HepG2 (cell line): ENCODE measurements around the gene ITPK1. TPM values are rescaled to one million over a fixed set of nuclear protein-coding genes. Genes with fewer than 3 reads are reported as not detected.

Experiments
- CCDC6 ChIP-seq: sonication (generic); formaldehyde crosslinking; IDR thresholded peaks from 2 replicates; pipeline ENCODE4 v1.8.1; 2022; ENCODE audit warnings: mild to moderate bottlenecking, missing genetic modification reagents, moderate library complexity
- EZH2 ChIP-seq: conservative IDR thresholded peaks from 2 replicates; pipeline ENCODE4 v1.6.1; 2012; ENCODE audit warnings: mild to moderate bottlenecking, low read depth, low read length, moderate library complexity
- KLF13 ChIP-seq: sonication (generic); formaldehyde crosslinking; IDR thresholded peaks from 2 replicates; pipeline ENCODE4 v1.4.0; 2020; ENCODE audit warnings: mild to moderate bottlenecking, missing genetic modification reagents
- MATR3 ChIP-seq: sonication (generic); formaldehyde crosslinking; IDR thresholded peaks from 2 replicates; pipeline ENCODE4 v1.4.0; 2020; ENCODE audit warnings: missing genetic modification reagents
- MAX ChIP-seq: IDR thresholded peaks from 2 replicates; pipeline ENCODE4 v1.6.1; 2012; ENCODE audit warnings: inconsistent platforms
- NR2F2 ChIP-seq: IDR thresholded peaks from 2 replicates; pipeline ENCODE4 v1.6.1; 2012; ENCODE audit warnings: low read depth, inconsistent platforms, borderline replicate concordance
- RARA ChIP-seq: IDR thresholded peaks from 2 replicates; pipeline ENCODE4 v1.6.1; 2016; ENCODE audit warnings: missing genetic modification reagents, missing compliant biosample characterization
- SOX13 ChIP-seq, 3 experiments: fragments of 450-650 bp in 1 of 3; sonication (generic) in 1 of 3; formaldehyde crosslinking in 1 of 3; IDR thresholded peaks in 2 of 3; conservative IDR thresholded peaks in 1 of 3; 2 replicates each; pipeline versions ENCODE4 v1.5.0 to v1.6.1; 2016 to 2020; ENCODE audit warnings: antibody characterized with exemption in 1 of 3, mild to moderate bottlenecking in 1 of 3, missing compliant biosample characterization in 1 of 3, missing genetic modification reagents in 1 of 3, moderate library complexity in 1 of 3
- ZFP82 ChIP-seq: sonication (generic); formaldehyde crosslinking; IDR thresholded peaks from 2 replicates; pipeline ENCODE4 v1.5.1; 2020; ENCODE audit warnings: mild to moderate bottlenecking, missing genetic modification reagents, borderline replicate concordance
- ZFP91 ChIP-seq: sonication (generic); formaldehyde crosslinking; IDR thresholded peaks from 2 replicates; pipeline ENCODE4 v1.9.0; 2022; ENCODE audit warnings: missing genetic modification reagents, mild to moderate bottlenecking, borderline replicate concordance
- ZNF432 ChIP-seq: sonication (generic); formaldehyde crosslinking; IDR thresholded peaks from 2 replicates; pipeline ENCODE4 v1.5.0; 2020; ENCODE audit warnings: missing genetic modification reagents, mild to moderate bottlenecking, borderline replicate concordance
- ZNF614 ChIP-seq: IDR thresholded peaks from 2 replicates; pipeline ENCODE4 v1.6.1; 2018; ENCODE audit warnings: missing biosample characterization, missing genetic modification reagents, inconsistent platforms, borderline replicate concordance
- ZNF616 ChIP-seq: sonication (generic); formaldehyde crosslinking; IDR thresholded peaks from 2 replicates; pipeline ENCODE4 v1.5.0; 2020; ENCODE audit warnings: low read depth, mild to moderate bottlenecking, missing genetic modification reagents
- polyA plus RNA-seq, 8 experiments: library from polyadenylated mRNA; depleted of rRNA in 3 of 8; stranded (reverse) in 7 of 8; unstranded in 1 of 8; fragments of >200 nt; fragmentation: Illumina TruSeq in 4 of 8; extraction: Trizol in 4 of 8; gene quantifications; 2 replicates each; pipeline versions ENCODE4 v1.2.1 to v1.2.3, GENCODE V29; 2011 to 2016; ENCODE audit warnings: low read depth in 4 of 8, missing spikeins in 1 of 8, mixed read lengths in 1 of 8; ENCODE audit not compliant: insufficient read depth in 1 of 8
- total RNA-seq, 5 experiments: library from RNA; depleted of rRNA; stranded (reverse); fragments of >200 nt; fragmentation: Illumina TruSeq; extraction: Trizol; gene quantifications; 2 replicates each; pipeline ENCODE4 v1.2.3, GENCODE V29; 2016; ENCODE audit warnings: low read depth in 1 of 5
- TF ChIP-seq, protein P1 (sequence below): sonication (generic); formaldehyde crosslinking; IDR thresholded peaks from 2 replicates; pipeline ENCODE4 v1.9.0; 2021; ENCODE audit warnings: missing genetic modification reagents, borderline replicate concordance
- TF ChIP-seq, protein P2 (sequence below): sonication (generic); IDR thresholded peaks from 2 replicates; pipeline ENCODE4 v1.6.1; 2016; ENCODE audit warnings: low read depth, borderline replicate concordance
- TF ChIP-seq, protein P3 (sequence below): sonication (generic); formaldehyde crosslinking; IDR thresholded peaks from 2 replicates; pipeline ENCODE4 v1.5.1; 2020; ENCODE audit warnings: missing genetic modification reagents, mild to moderate bottlenecking, borderline replicate concordance

The ITPK1 gene
- total and polyA plus RNA-seq, 2 of the 13 experiments (the other 11 are each of a cell fraction or from before 2014, with no cell fraction given): 20.5 to 47.5 TPM

- TF ChIP-seq, protein P1, sequence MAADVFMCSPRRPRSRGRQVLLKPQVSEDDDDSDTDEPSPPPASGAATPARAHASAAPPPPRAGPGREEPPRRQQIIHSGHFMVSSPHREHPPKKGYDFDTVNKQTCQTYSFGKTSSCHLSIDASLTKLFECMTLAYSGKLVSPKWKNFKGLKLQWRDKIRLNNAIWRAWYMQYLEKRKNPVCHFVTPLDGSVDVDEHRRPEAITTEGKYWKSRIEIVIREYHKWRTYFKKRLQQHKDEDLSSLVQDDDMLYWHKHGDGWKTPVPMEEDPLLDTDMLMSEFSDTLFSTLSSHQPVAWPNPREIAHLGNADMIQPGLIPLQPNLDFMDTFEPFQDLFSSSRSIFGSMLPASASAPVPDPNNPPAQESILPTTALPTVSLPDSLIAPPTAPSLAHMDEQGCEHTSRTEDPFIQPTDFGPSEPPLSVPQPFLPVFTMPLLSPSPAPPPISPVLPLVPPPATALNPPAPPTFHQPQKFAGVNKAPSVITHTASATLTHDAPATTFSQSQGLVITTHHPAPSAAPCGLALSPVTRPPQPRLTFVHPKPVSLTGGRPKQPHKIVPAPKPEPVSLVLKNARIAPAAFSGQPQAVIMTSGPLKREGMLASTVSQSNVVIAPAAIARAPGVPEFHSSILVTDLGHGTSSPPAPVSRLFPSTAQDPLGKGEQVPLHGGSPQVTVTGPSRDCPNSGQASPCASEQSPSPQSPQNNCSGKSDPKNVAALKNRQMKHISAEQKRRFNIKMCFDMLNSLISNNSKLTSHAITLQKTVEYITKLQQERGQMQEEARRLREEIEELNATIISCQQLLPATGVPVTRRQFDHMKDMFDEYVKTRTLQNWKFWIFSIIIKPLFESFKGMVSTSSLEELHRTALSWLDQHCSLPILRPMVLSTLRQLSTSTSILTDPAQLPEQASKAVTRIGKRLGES (CRISPR knock-in tag): no peak
- TF ChIP-seq ZNF432 (CRISPR knock-in tag): no peak
- peak; percentile 39; the same call in 1 of the 2 replicates for TF ChIP-seq NR2F2
- TF ChIP-seq MATR3 (CRISPR knock-in tag): no peak
- peak; percentile 71 for TF ChIP-seq RARA (CRISPR knock-in tag)
- TF ChIP-seq, protein P2, sequence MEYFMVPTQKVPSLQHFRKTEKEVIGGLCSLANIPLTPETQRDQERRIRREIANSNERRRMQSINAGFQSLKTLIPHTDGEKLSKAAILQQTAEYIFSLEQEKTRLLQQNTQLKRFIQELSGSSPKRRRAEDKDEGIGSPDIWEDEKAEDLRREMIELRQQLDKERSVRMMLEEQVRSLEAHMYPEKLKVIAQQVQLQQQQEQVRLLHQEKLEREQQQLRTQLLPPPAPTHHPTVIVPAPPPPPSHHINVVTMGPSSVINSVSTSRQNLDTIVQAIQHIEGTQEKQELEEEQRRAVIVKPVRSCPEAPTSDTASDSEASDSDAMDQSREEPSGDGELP: 0 out of 2 replicates have a peak, but pooled peaks have one; percentile 14
- TF ChIP-seq ZFP82 (CRISPR knock-in tag): 0 out of 2 replicates have a peak, but pooled peaks have one; percentile 33
- TF ChIP-seq ZNF614 (CRISPR knock-in tag): peak; percentile 56; the same call in 1 of the 2 replicates
- no peak for TF ChIP-seq SOX13 (IDR thresholded peaks at IDR 0.05)
- peak in 1 of 2 experiments; percentile 56; a peak in 1 of 4 replicates for TF ChIP-seq SOX13 (CRISPR knock-in tag; conservative IDR thresholded peaks at IDR 0.05 in 1 of 2, IDR thresholded peaks at IDR 0.05 in 1 of 2)
- no peak for TF ChIP-seq CCDC6 (CRISPR knock-in tag)
- TF ChIP-seq ZNF616: no peak
- TF ChIP-seq MAX: 0 out of 2 replicates have a peak, but pooled peaks have one; percentile 28
- no peak; the same call in 1 of the 2 replicates for TF ChIP-seq ZFP91 (CRISPR knock-in tag)
- TF ChIP-seq KLF13 (CRISPR knock-in tag): no peak
- TF ChIP-seq, protein P3, sequence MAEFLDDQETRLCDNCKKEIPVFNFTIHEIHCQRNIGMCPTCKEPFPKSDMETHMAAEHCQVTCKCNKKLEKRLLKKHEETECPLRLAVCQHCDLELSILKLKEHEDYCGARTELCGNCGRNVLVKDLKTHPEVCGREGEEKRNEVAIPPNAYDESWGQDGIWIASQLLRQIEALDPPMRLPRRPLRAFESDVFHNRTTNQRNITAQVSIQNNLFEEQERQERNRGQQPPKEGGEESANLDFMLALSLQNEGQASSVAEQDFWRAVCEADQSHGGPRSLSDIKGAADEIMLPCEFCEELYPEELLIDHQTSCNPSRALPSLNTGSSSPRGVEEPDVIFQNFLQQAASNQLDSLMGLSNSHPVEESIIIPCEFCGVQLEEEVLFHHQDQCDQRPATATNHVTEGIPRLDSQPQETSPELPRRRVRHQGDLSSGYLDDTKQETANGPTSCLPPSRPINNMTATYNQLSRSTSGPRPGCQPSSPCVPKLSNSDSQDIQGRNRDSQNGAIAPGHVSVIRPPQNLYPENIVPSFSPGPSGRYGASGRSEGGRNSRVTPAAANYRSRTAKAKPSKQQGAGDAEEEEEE (CRISPR knock-in tag): no peak
- TF ChIP-seq EZH2: no peak
These were observed 152.2 kb downstream of the ITPK1 start (continued) for GRCh38 chr14:92963301-92964123.
